ENCODE measurements around the gene TRAIP.

The TRAIP gene

DNA sequence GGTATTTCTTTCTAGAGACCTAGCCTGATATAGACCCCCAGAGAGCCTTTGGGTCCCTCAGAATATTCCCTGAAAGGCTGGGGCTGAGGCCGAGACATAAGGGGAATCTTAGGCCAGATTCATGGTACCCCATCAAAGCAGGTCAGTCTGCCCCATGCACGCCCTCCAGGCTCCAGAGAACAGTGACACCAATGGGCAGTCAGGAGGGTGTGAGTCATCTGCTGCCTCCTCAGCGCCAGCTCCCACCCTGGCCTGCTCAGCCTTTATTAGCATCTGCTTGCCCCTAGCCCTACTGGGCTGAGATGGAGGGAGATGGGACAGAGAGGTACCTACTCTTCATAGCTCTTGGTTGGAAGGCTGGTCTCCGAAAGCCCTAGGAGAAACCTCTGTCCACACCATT lies 27.6 kb upstream of the TRAIP start:
- H3K4me2 ChIP-seq (ENCODE audit: low read length), result no peak overlapping the region
- H3K4me1 ChIP-seq (ENCODE audit: insufficient read depth, low read length, severe bottlenecking), result no peaks in the 10 kb centered on the region
- H3K9me3 ChIP-seq (ENCODE audit: low read length), result no peaks in the 10 kb centered on the region
- H4K20me1 ChIP-seq (ENCODE audit: insufficient read depth, low read length), result no peaks in the 10 kb centered on the region
- no peak overlapping the region for H2AFZ ChIP-seq (ENCODE audit: low read length)
- H3K27me3 ChIP-seq (ENCODE audit: insufficient read depth, low read length), result no peaks in the 10 kb centered on the region
- no peak overlapping the region for H3K27ac ChIP-seq (ENCODE audit: low read depth, low read length, poor library complexity, severe bottlenecking)
- no peaks in the 10 kb centered on the region for H3F3A ChIP-seq (ENCODE audit: insufficient read depth, low read length)
- no peaks in the 10 kb centered on the region for H3K9me2 ChIP-seq (ENCODE audit: low read depth, low read length)
- H3K9ac ChIP-seq (ENCODE audit: low read length), result no peak overlapping the region
- TF ChIP-seq, protein P1, sequence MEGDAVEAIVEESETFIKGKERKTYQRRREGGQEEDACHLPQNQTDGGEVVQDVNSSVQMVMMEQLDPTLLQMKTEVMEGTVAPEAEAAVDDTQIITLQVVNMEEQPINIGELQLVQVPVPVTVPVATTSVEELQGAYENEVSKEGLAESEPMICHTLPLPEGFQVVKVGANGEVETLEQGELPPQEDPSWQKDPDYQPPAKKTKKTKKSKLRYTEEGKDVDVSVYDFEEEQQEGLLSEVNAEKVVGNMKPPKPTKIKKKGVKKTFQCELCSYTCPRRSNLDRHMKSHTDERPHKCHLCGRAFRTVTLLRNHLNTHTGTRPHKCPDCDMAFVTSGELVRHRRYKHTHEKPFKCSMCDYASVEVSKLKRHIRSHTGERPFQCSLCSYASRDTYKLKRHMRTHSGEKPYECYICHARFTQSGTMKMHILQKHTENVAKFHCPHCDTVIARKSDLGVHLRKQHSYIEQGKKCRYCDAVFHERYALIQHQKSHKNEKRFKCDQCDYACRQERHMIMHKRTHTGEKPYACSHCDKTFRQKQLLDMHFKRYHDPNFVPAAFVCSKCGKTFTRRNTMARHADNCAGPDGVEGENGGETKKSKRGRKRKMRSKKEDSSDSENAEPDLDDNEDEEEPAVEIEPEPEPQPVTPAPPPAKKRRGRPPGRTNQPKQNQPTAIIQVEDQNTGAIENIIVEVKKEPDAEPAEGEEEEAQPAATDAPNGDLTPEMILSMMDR (IDR thresholded peaks at IDR 0.05; ENCODE audit: low read length), result no peak
- no peak for TF ChIP-seq EZH2 (IDR thresholded peaks at IDR 0.05; ENCODE audit: borderline replicate concordance, low read length)
- H3K79me2 ChIP-seq (ENCODE audit: insufficient read depth, low read length), result no peaks in the 10 kb centered on the region
- H3K4me3 ChIP-seq (ENCODE audit: low read depth, low read length, poor library complexity, severe bottlenecking), result no peak overlapping the region
- H3K36me3 ChIP-seq (ENCODE audit: insufficient read depth, low read length), result no peaks in the 10 kb centered on the region

DNA sequence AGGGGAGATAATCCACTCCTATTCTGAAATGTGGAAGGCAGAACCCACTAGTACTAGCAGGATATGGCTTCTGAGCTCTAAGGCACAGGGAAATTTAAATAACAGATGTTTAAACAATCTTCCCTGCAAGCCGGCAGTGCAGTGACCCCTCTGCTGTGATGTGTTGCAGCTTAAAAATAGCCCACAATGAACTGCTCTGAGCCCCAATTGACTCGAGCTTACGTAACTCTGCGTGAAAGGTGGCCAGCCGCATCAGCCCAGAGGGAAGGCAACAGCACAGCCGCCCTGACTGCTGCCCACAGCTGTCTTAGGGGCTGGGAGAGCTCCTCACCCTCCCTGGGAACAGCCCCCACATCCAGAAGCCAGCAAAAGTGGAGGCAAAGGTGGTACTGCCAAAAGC lies 25.8 kb upstream of the TRAIP start:
- Histone ChIP-seq H3K9ac (ENCODE audit: low read length) (no peak overlapping the region), H3K4me3 (ENCODE audit: low read depth, low read length, poor library complexity, severe bottlenecking) (no peak overlapping the region)

DNA sequence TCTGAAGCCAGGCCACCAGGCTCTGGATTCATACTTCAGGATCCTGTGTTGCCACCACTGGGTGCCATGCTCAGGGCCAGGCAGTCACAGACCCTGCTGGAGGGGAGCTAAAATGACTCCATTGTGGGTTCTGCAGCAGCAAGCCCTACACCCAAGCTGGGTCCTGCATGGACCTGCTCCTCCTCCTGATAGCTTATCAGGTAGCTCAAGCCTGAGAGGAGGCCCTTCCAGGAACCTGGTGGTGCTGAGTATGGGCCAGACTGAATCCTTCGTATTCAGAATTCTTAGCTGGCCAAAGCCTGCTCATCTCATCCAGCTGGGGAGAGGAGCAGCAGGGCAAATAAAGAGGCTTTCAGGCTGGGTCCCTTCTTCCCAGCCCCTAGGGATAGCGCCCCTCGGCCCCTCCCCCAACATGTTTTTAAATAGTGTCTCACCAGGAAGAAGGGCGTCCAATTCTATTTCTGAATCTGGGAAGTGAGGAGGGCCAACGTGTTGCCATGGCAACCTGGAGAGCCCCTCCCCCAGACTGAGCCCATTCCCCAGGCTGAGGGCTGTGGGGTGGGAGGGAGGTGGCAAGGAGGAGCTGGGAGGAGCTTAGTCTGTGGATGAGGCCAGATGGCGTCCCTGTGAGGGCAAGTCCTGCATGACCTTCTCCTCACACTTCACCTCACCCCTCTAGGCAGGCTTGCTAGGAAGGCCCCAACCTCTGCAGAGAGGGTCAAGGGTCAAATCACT lies 24.4 kb upstream of the TRAIP start:
- H3K4me3 ChIP-seq (ENCODE audit: low read depth, low read length, poor library complexity, severe bottlenecking), result no peak overlapping the region
- no peaks in the 10 kb centered on the region for H3K79me2 ChIP-seq (ENCODE audit: insufficient read depth, low read length)
- no peaks in the 10 kb centered on the region for H3F3A ChIP-seq (ENCODE audit: insufficient read depth, low read length)
- no peak overlapping the region for H3K4me2 ChIP-seq (ENCODE audit: low read length)
- no peaks in the 10 kb centered on the region for H3K9me2 ChIP-seq (ENCODE audit: low read depth, low read length)
- no peak overlapping the region for H3K9ac ChIP-seq (ENCODE audit: low read length)
- H3K27me3 ChIP-seq (ENCODE audit: insufficient read depth, low read length), result no peaks in the 10 kb centered on the region
- no peaks in the 10 kb centered on the region for H4K20me1 ChIP-seq (ENCODE audit: insufficient read depth, low read length)
- no peaks in the 10 kb centered on the region for H3K36me3 ChIP-seq (ENCODE audit: insufficient read depth, low read length)
- H3K27ac ChIP-seq (ENCODE audit: low read depth, low read length, poor library complexity, severe bottlenecking), result no peak overlapping the region
- no peaks in the 10 kb centered on the region for H3K4me1 ChIP-seq (ENCODE audit: insufficient read depth, low read length, severe bottlenecking)
- TF ChIP-seq, protein P1 (IDR thresholded peaks at IDR 0.05; ENCODE audit: low read length), result no peak
- TF ChIP-seq EZH2 (IDR thresholded peaks at IDR 0.05; ENCODE audit: borderline replicate concordance, low read length), result no peak
- no peaks in the 10 kb centered on the region for H3K9me3 ChIP-seq (ENCODE audit: low read length)
- no peak overlapping the region for H2AFZ ChIP-seq (ENCODE audit: low read length)

More for the DNA sequence above, 25.8 kb upstream of the TRAIP start:
- H3K27ac ChIP-seq (ENCODE audit: low read depth, low read length, poor library complexity, severe bottlenecking), result no peak overlapping the region
- H3K9me2 ChIP-seq (ENCODE audit: low read depth, low read length), result no peaks in the 10 kb centered on the region
- no peaks in the 10 kb centered on the region for H3K4me1 ChIP-seq (ENCODE audit: insufficient read depth, low read length, severe bottlenecking)
- no peaks in the 10 kb centered on the region for H3K27me3 ChIP-seq (ENCODE audit: insufficient read depth, low read length)
- H4K20me1 ChIP-seq (ENCODE audit: insufficient read depth, low read length), result no peaks in the 10 kb centered on the region
- H3K4me2 ChIP-seq (ENCODE audit: low read length), result no peak overlapping the region
- no peak for TF ChIP-seq EZH2 (IDR thresholded peaks at IDR 0.05; ENCODE audit: borderline replicate concordance, low read length)
- TF ChIP-seq, protein P1 (IDR thresholded peaks at IDR 0.05; ENCODE audit: low read length), result no peak
- H3K9me3 ChIP-seq (ENCODE audit: low read length), result no peaks in the 10 kb centered on the region
- H3K79me2 ChIP-seq (ENCODE audit: insufficient read depth, low read length), result no peaks in the 10 kb centered on the region
- no peak overlapping the region for H2AFZ ChIP-seq (ENCODE audit: low read length)
- no peaks in the 10 kb centered on the region for H3K36me3 ChIP-seq (ENCODE audit: insufficient read depth, low read length)
- no peaks in the 10 kb centered on the region for H3F3A ChIP-seq (ENCODE audit: insufficient read depth, low read length)

All from OCI-LY1 (cell line).